ENCODE data around the gene ARHGAP6.
A peak's percentile ranks its signal among the peaks of the same experiment; 100 is the strongest.

The ARHGAP6 gene

DNA sequence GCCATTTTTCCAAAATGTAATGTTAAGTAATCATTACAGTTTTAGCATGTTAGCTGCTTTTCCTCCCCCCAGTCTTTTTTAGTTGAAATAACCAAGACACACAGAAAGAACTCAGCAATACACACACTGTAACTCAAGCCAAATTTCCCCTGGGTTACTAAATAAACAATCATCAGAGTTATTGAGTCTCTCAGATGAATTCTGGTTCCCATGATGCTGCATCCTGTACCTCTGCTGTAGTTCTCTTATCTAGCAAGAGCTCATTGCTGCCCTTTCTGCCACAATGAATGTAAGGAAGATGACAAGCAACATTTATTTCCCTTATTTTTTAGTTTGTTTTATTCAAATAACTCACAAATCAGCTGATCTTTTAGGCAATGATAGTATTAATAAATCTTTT, 185.1 kb downstream of the ARHGAP6 start:
- TF ChIP-seq CTCF (conservative IDR thresholded peaks at IDR 0.05), result no peak
- H3K27ac ChIP-seq, result peak overlapping the region; percentile 14; the same call in 1 of the 2 replicates

DNA sequence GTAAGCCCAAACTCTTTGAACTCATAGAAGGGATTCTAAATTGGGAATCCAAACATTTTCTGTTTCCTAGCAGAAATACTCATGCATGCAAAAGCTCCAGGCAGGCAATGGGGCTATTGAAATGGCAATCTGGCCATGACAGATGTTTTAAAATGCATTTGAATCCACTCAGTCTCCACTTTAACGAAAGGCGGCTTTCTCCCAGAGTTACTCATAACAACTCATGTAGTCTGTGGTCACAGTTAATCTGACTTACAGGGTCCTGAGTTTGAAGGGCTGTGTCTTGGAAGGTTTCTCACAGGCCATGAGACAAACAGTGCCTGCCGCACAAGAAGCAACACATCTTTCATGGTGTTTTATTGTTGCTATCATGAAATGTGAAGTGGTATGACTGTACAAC, 186.8 kb downstream of the ARHGAP6 start:
- peak overlapping the region; percentile 30; the same call in 1 of the 2 replicates for H3K27ac ChIP-seq
- TF ChIP-seq CTCF (conservative IDR thresholded peaks at IDR 0.05), result no peak

DNA sequence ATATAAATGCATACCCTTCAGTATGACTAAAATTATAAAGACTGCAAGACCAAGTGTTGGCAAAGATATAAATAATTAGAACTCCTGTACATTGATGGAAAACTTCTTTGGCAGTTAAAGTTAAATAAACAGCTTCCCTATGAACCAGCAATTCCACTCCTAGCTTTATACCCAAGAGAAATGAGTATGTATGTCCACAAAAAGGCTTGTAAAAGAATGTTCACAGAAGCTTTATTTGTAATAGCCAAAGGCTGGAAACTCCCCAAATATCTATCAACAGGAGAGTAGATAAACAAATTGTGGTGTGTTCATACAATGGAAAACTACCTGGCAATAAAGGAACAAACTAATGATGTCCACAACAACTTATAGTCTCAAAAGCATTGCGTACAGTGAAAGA, 187.7 kb downstream of the ARHGAP6 start:
- no peak for TF ChIP-seq CTCF (conservative IDR thresholded peaks at IDR 0.05)
- peak overlapping the region; percentile 30; the same call in 1 of the 2 replicates for H3K27ac ChIP-seq

DNA sequence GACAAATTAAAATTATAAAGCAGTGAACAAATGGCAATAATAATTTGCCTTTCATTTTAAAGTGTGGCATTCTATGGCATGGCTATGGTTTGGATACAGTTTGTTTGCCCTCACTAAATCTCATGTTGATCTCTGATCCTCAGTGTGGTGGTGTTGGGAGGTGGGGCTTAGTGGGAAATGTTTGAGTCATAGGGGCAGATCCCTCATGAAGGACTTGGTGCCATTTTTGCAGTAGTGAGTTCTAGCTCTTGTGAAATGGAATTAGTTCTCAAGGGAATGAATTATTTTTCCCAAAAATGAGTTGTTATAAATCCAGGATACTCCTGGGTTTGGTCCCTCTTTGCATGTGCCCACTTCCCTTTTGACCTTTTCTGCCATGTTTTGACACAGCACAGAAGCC, 191.1 kb downstream of the ARHGAP6 start:
- no peak for TF ChIP-seq CTCF (conservative IDR thresholded peaks at IDR 0.05)
- no peak overlapping the region for H3K27ac ChIP-seq

GRCh38 chrX:11474021-11474420, 191.7 kb downstream of the ARHGAP6 start:
- TF ChIP-seq CTCF (conservative IDR thresholded peaks at IDR 0.05), result no peak
- no peak overlapping the region for H3K27ac ChIP-seq

- H3K27ac ChIP-seq, result no peak overlapping the region
Measured at GRCh38 chrX:11472879-11473278, 192.8 kb downstream of the ARHGAP6 start.

DNA sequence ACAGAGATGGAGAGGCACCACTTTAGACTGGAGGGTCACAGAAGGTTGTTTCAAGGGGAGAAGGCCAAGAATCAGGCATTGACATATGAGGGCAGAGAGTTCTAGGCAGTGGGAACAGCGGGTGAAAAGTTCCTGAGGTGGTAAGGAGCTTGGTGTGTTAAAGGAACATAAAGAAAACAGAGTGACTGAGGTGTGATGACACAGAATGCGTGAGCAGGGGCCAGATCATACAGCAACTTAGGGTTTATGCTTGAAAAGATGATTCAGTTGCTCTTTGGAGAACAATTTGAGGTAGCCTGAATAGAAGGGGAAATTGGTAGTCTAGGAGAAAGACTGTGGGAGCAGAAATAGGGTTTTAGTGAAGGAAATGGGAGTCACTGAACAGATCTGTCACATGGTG, 193.3 kb downstream of the ARHGAP6 start:
- no peak for TF ChIP-seq CTCF (conservative IDR thresholded peaks at IDR 0.05)
- no peak overlapping the region for H3K27ac ChIP-seq

More at GRCh38 chrX:11472879-11473278, 192.8 kb downstream of the ARHGAP6 start:
- no peak for TF ChIP-seq CTCF (conservative IDR thresholded peaks at IDR 0.05)

Data from VCaP (cell line).